Measurements from ENCODE around the gene F11. TPM values are rescaled to one million over a fixed set of nuclear protein-coding genes. Genes with fewer than 3 reads are reported as not detected.

F11 gene
- total and polyA plus RNA-seq, 2 of the 13 experiments (the other 11 are each of a cell fraction or from before 2014, with no cell fraction given) = 35.1 to 58.0 TPM

DNA sequence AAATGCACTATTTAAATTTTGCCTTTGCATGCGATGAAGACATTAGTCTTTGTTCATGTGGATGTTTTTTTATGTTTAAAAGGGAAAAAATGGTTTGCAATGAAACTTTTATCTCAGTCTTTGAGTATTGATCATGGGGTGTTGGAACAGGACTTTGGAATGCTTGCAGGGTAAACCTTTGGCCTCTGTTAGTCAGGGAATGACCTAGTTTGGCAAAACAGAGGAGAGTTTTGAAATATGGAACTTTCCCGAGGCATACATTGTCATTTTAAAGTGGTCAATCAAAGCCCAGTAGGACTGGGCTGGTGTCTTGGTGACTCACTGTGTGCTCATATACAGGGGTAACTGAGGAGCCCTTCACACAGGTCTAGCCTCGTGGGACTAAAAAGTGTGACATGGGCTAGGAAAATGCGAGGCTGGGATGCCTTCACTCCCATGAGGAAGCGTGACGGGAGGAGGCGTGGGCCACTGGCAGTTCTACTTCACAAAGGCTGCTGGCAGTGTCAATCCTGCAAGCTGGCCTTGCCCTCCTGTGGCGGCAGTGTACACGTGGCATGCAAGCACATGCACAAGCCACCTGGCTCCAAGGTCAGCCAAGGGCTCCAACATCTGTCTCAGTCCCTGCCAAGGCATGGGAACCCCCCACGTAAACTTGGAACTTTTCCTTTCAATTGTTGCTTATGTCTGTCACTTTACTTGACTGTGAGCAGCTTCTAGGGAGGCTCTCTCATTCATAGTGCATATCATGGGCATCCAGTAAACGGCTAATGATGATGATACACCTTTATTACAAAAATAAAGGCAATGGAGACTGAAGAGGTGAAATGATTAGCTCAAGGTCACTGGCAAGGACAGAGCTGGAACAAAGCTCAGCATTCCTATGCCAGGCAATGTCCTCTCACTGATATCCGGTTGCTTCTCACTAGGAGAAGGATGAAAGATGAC, 5.2 kb upstream of the F11 start (continued):
- TF ChIP-seq, protein P1, sequence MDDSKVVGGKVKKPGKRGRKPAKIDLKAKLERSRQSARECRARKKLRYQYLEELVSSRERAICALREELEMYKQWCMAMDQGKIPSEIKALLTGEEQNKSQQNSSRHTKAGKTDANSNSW (CRISPR knock-in tag; IDR thresholded peaks at IDR 0.05; ENCODE audit: borderline replicate concordance) = no peak
- 0 out of 2 replicates have a peak, but pooled peaks have one; percentile 62 for TF ChIP-seq ARNT2 (CRISPR knock-in tag; IDR thresholded peaks at IDR 0.05; ENCODE audit: low read depth)
- TF ChIP-seq KMT2B (CRISPR knock-in tag; IDR thresholded peaks at IDR 0.05) = peak; percentile 57
- TF ChIP-seq SRF (IDR thresholded peaks at IDR 0.05; ENCODE audit: low read depth, low read length) = peak; percentile 89
- peak; percentile 76 for TF ChIP-seq CBX1 (IDR thresholded peaks at IDR 0.05; ENCODE audit: low read depth)
- no peak for TF ChIP-seq ZNF264 (CRISPR knock-in tag; IDR thresholded peaks at IDR 0.05)
- TF ChIP-seq NFKBIZ (CRISPR knock-in tag; IDR thresholded peaks at IDR 0.05) = peak; percentile 77; the same call in 1 of the 2 replicates
- TF ChIP-seq HDAC6 (IDR thresholded peaks at IDR 0.05; ENCODE audit: low read depth, low read length) = no peak
- TF ChIP-seq ZNF18 (CRISPR knock-in tag; IDR thresholded peaks at IDR 0.05; ENCODE audit: insufficient replicate concordance) = no peak
- no peak for TF ChIP-seq ZNF550 (CRISPR knock-in tag; IDR thresholded peaks at IDR 0.05; ENCODE audit: borderline replicate concordance)
- TF ChIP-seq ZC3H13 (CRISPR knock-in tag; IDR thresholded peaks at IDR 0.05) = peak; percentile 62; the same call in 1 of the 2 replicates
- no peak; the same call in 1 of the 2 replicates for TF ChIP-seq ZNF678 (CRISPR knock-in tag; IDR thresholded peaks at IDR 0.05)
- TF ChIP-seq ZNF136 (CRISPR knock-in tag; IDR thresholded peaks at IDR 0.05; ENCODE audit: low read depth) = peak; percentile 70; the same call in 1 of the 2 replicates
- TF ChIP-seq ZNF891 (CRISPR knock-in tag; IDR thresholded peaks at IDR 0.05) = peak; percentile 88
- peak; percentile 87 for TF ChIP-seq MEIS1 (CRISPR knock-in tag; IDR thresholded peaks at IDR 0.05; ENCODE audit: borderline replicate concordance)
- TF ChIP-seq, protein P2, sequence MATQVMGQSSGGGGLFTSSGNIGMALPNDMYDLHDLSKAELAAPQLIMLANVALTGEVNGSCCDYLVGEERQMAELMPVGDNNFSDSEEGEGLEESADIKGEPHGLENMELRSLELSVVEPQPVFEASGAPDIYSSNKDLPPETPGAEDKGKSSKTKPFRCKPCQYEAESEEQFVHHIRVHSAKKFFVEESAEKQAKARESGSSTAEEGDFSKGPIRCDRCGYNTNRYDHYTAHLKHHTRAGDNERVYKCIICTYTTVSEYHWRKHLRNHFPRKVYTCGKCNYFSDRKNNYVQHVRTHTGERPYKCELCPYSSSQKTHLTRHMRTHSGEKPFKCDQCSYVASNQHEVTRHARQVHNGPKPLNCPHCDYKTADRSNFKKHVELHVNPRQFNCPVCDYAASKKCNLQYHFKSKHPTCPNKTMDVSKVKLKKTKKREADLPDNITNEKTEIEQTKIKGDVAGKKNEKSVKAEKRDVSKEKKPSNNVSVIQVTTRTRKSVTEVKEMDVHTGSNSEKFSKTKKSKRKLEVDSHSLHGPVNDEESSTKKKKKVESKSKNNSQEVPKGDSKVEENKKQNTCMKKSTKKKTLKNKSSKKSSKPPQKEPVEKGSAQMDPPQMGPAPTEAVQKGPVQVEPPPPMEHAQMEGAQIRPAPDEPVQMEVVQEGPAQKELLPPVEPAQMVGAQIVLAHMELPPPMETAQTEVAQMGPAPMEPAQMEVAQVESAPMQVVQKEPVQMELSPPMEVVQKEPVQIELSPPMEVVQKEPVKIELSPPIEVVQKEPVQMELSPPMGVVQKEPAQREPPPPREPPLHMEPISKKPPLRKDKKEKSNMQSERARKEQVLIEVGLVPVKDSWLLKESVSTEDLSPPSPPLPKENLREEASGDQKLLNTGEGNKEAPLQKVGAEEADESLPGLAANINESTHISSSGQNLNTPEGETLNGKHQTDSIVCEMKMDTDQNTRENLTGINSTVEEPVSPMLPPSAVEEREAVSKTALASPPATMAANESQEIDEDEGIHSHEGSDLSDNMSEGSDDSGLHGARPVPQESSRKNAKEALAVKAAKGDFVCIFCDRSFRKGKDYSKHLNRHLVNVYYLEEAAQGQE (IDR thresholded peaks at IDR 0.05; ENCODE audit: borderline replicate concordance in 1 of 2, low read depth in 1 of 2, low read length in 2 of 2) = peak in 1 of 2 experiments; percentile 9; a peak in 2 of 4 replicates
- peak; percentile 60 for TF ChIP-seq GABPB1 (CRISPR knock-in tag; IDR thresholded peaks at IDR 0.05)
- TF ChIP-seq HINFP (CRISPR knock-in tag; IDR thresholded peaks at IDR 0.05; ENCODE audit: low read depth) = peak; percentile 78
- no peak for TF ChIP-seq CCAR2 (optimal IDR thresholded peaks at IDR 0.05; ENCODE audit: low read depth, low read length)
- TF ChIP-seq, protein P3, sequence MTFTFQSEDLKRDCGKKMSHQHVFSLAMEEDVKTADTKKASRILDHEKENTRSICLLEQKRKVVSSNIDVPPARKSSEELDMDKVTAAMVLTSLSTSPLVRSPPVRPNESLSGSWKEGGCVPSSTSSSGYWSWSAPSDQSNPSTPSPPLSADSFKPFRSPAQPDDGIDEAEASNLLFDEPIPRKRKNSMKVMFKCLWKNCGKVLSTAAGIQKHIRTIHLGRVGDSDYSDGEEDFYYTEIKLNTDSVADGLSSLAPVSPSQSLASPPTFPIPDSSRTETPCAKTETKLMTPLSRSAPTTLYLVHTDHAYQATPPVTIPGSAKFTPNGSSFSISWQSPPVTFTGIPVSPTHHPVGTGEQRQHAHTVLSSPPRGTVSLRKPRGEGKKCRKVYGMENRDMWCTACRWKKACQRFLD (CRISPR knock-in tag; IDR thresholded peaks at IDR 0.05; ENCODE audit: borderline replicate concordance) = no peak

Measured in HepG2 (cell line).